HG03571 (cell line): ENCODE data around the gene SAMD1.
"Not testable (repeated sequence)": the region's sequence is repeated elsewhere in the genome, so short reads cannot be mapped to it uniquely, and the experiment has no call there.

ENCODE experiments used
- ATAC-seq: cut with Tn5 transposase; IDR thresholded peaks from one replicate; pipeline ENCODE4 v1.9.1; 2021; ENCODE audit not compliant: unreplicated experiment

SAMD1 gene

DNA sequence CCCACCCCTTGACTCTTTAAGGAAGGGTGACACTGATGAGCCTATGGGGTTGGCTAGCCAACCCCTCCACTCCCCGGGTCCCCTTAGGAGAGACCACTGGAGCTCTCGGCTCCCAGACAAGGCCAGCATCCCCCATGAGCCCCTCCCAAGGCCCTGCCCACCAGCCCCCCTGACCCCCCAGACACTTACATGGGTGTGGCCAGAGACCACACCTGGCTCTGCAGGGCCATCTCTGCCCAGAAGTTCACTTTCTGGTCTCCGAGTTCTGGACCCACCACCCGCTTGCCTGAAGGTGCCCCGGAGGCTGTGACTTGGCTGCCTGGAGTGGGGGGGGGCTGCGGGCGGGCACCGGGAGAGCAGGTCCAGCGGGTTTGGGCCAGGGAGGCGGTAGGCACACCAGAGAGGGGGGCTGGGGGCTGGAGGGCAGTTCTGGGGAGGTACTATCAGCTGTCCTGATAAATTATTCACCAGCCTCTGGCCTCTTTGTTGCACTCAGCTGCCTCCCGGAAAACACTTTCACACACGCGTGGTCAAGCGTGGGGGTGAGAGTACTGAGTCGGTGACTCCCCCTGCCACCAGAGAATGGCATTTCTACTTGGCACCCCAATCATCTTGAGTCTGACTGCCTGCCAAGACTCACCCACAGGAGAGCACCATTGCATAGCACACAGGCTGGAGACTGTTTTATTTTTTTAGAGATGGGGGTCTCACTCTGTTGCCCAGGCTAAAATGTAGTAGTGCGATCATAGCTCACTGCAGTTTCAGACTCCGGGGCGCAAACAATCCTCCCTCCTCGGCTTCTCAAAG is 28.6 kb downstream of the SAMD1 start, which contains the start of gene PALM3:
Gene PALM3, minus strand, starts transcription at position 326 of the 807 bp plus-strand sequence. Its CDS starts 96 bp downstream, at position 230.
- no peak for ATAC-seq

- ATAC-seq, result no peak
Measured at GRCh38 chr19:14061081-14061749, 29.3 kb downstream of the SAMD1 start.

GRCh38 chr19:14059652-14060155 is 30.8 kb downstream of the SAMD1 start:
- no peak for ATAC-seq

DNA sequence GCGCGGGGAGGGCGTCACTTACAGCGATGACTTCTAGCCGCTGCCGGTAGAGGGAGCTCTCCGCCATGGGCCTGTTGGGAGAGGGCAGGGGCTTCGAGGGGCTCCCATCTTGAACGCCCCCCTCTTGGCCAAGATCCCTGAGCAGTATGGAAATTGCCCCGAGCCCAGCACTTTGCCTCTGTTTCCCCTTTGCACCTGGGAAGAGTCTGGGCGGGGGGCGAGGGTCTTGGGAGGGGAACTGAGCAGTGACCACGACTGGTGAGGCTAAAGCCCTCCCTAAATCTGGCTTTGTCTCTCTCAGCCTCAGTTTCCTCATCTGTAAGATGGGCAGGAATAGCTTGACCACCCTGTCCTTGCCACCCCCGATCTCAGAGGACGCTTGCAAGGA is 31.5 kb downstream of the SAMD1 start:
- ATAC-seq, result no peak

GRCh38 chr19:14058182-14059092 is 32.1 kb downstream of the SAMD1 start:
- ATAC-seq, result no peak

DNA sequence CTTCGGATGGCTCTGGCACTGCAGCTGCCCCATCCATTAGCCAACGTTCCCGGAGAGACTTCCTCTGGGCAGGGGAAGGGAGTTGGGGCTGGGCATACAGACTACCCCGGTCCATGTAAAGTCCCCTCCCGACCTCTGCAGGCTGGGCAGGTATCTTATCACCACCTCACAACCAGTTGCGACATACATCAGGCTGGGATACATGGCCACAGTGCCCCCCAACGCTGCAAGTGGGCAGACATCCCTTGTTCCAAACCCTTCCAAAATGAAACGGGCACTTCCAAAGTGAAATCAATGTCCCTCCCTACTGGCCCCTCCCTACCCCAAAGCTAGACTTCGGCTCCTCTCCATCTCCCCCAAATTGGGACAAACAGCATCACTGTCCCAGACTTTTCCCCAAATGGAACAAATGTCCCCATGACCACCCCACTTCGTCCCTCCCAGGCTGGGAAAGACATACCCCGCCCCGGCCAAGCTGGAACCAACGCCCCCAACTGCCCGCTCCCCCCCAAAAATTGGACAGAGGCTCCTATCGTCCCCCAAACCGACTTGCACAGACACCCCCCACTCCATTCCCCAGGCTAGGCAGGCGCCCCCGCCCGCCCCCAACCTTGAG is 33.7 kb downstream of the SAMD1 start:
- no peak for ATAC-seq

- no peak for ATAC-seq
Measured at GRCh38 chr19:14056069-14056666, 34.4 kb downstream of the SAMD1 start.

DNA sequence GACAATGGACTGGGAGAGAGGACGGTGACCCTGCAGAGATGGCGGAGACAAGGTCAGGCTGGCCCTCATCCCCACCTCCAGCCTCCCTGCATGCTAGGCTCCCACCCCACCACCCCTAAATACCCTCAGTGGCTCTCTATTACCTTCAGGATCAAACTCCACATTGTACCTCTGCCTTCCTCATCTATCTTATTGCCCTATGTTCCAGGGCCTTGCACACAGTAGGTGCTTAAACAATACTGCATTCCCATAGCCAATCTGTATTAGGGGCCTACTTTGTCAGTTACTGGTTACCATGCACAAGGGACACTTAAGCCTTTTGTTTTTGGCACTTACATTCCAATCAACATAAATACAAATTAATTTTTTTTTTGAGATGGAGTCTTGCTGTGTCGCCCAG is 35.2 kb downstream of the SAMD1 start:
- ATAC-seq, result no peak

DNA sequence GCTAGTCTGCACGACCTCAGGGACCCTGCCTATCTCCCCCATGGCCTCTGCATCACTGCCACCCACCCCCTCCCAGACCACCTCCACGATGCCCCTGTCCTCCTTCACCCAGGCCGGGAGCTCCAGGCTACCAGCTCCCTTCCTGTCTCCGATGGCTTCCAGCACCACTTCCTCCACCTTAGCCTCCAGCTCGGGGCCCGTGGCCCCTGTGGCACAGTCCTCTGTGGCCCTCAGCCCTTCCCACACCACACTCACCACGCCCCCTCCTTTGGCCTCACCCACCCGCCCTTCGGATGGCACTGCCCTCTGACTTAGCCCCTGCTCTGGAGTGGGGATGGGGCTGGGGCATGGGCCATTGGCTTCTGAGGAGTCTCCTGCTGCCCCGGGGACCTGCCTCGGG is 35.8 kb downstream of the SAMD1 start:
- no peak for ATAC-seq

GRCh38 chr19:14054099-14054498 is 36.5 kb downstream of the SAMD1 start:
- no peak for ATAC-seq

GRCh38 chr19:14053500-14053899 is 37.1 kb downstream of the SAMD1 start:
- no peak for ATAC-seq

- ATAC-seq, result no peak
Measured at GRCh38 chr19:14053032-14053431, 37.5 kb downstream of the SAMD1 start.

- no peak for ATAC-seq
Measured at GRCh38 chr19:14052470-14052869, 38.1 kb downstream of the SAMD1 start.

GRCh38 chr19:14051980-14052379 is 38.6 kb downstream of the SAMD1 start:
- no peak for ATAC-seq

- not testable (repeated sequence) for ATAC-seq
Measured at GRCh38 chr19:14050961-14051360, 39.6 kb downstream of the SAMD1 start.

GRCh38 chr19:14050512-14050911 is 40.0 kb downstream of the SAMD1 start:
- no peak for ATAC-seq

GRCh38 chr19:14048443-14049153 is 42.0 kb downstream of the SAMD1 start:
- no peak for ATAC-seq

DNA sequence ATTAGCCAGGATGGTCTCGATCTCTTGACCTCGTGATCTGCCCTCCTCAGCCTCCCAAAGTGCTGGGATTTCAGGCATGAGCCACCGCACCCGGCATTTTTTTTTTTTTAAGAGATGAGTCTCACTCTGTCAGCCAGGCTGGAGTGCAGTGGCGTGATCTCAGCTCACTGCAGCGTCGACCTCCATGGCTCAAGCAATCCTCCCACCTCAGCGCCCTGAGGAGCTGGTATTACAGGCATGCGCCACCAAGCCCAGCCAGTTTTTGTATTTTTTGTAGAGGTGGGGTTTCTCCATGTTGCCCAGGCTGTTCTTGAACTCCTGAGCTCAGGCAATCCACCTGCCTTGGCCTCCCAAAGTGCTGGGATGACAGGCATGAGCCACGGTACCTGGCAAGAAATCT is 42.7 kb downstream of the SAMD1 start:
- not testable (repeated sequence) for ATAC-seq
